GM06990 (cell line): ENCODE data around the gene TMEM198.

ENCODE experiments used
- DNase-seq: peaks from one replicate; pipeline ENCODE4 v3.0.0-alpha.2; 2011; ENCODE audit not compliant: insufficient read length; ENCODE audit errors: extremely low read depth
- H3K27me3 ChIP-seq: replicated peaks from 2 replicates; pipeline ENCODE4 v1.6.0; 2011; ENCODE audit warnings: low read length; ENCODE audit not compliant: control insufficient read depth, insufficient read depth
- H3K36me3 ChIP-seq: 2 replicates; pipeline ENCODE4 v1.5.1; 2011; ENCODE audit warnings: low read length; ENCODE audit not compliant: control insufficient read depth, insufficient read depth
- H3K4me3 ChIP-seq: replicated peaks from 2 replicates; pipeline ENCODE4 v1.5.1; 2011; ENCODE audit warnings: low read depth, mild to moderate bottlenecking, control low read depth, low read length
- CTCF ChIP-seq: IDR thresholded peaks from 2 replicates; pipeline ENCODE4 v1.5.1; 2011; ENCODE audit warnings: low read length, control low read depth, mild to moderate bottlenecking, inconsistent platforms; ENCODE audit not compliant: insufficient read depth, poor library complexity, severe bottlenecking

The TMEM198 gene

GRCh38 chr2:219532378-219532649 is 11.5 kb upstream of the TMEM198 start:
- TF ChIP-seq CTCF = no peak
- peaks cover 9% of the 10 kb centered on the region for H3K27me3 ChIP-seq
- no peaks in the 10 kb centered on the region for H3K36me3 ChIP-seq
- H3K4me3 ChIP-seq = no peak overlapping the region
- no peak for DNase-seq

GRCh38 chr2:219533930-219534661 is 9.7 kb upstream of the TMEM198 start:
- no peak for TF ChIP-seq CTCF
- peaks cover 5% of the 10 kb centered on the region; the same call in 1 of the 2 replicates for H3K36me3 ChIP-seq
- peaks cover 6% of the 10 kb centered on the region for H3K27me3 ChIP-seq
- no peak overlapping the region for H3K4me3 ChIP-seq
- no peak for DNase-seq

- Histone ChIP-seq H3K4me3 (no peak overlapping the region), H3K36me3 (peaks cover 23% of the 10 kb centered on the region), H3K27me3 (no peaks in the 10 kb centered on the region; the same call in none of the 2 replicates)
- no peak for TF ChIP-seq CTCF
- DNase-seq = no peak
Observed at GRCh38 chr2:219536425-219536824, 7.4 kb upstream of the TMEM198 start.

- no peak for TF ChIP-seq CTCF
Observed at GRCh38 chr2:219536967-219537366, 6.9 kb upstream of the TMEM198 start.

GRCh38 chr2:219537657-219538488 is 6.0 kb upstream of the TMEM198 start:
- H3K4me3 ChIP-seq = no peak overlapping the region
- DNase-seq = no peak
- H3K27me3 ChIP-seq = no peaks in the 10 kb centered on the region; the same call in 1 of the 2 replicates
- no peak for TF ChIP-seq CTCF
- H3K36me3 ChIP-seq = peaks cover 25% of the 10 kb centered on the region

More at GRCh38 chr2:219536967-219537366, 6.9 kb upstream of the TMEM198 start:
- H3K27me3 ChIP-seq = no peaks in the 10 kb centered on the region; the same call in none of the 2 replicates
- peaks cover 25% of the 10 kb centered on the region for H3K36me3 ChIP-seq
- DNase-seq = no peak
- no peak overlapping the region for H3K4me3 ChIP-seq
